BJ (cell line): ENCODE measurements around the gene SLC6A17. TPM values are rescaled to one million over a fixed set of nuclear protein-coding genes. Genes with fewer than 3 reads are reported as not detected.

ENCODE experiments used
- CTCF ChIA-PET: fragments of 350-600 bp; formaldehyde crosslinking; extraction: SDS; loops from one replicate; lab custom pipeline; 2021; ENCODE audit warnings: antibody characterized with exemption, inconsistent platforms; lab: Yijun Ruan, JAX
- POLR2A ChIA-PET: fragments of 300-600 bp; sonication (Branson Sonifier 250); formaldehyde crosslinking; extraction: SDS; loops from one replicate; lab custom pipeline; 2021; ENCODE audit warnings: antibody characterized with exemption; lab: Charles Lee
- DNase-seq: peaks from one replicate; pipeline ENCODE4 v3.0.0-alpha.2; 2011; ENCODE audit warnings: low read depth
- H3K27me3 ChIP-seq: 2 replicates; pipeline ENCODE4 v1.6.0; 2011; ENCODE audit warnings: low read length; ENCODE audit not compliant: control insufficient read depth, insufficient read depth
- H3K36me3 ChIP-seq: 2 replicates; pipeline ENCODE4 v1.5.1; 2011; ENCODE audit warnings: low read length; ENCODE audit not compliant: control insufficient read depth, insufficient read depth
- H3K4me3 ChIP-seq: 2 replicates; pipeline ENCODE4 v1.5.1; 2011; ENCODE audit warnings: low read depth, mild to moderate bottlenecking, control low read depth, low read length
- polyA plus RNA-seq: library from polyadenylated mRNA; depleted of rRNA; stranded (reverse); fragments of >200 nt; gene quantifications from 2 replicates; pipeline ENCODE4 v1.2.3, GENCODE V29; 2011
- TF ChIP-seq, protein P1 (sequence below): IDR thresholded peaks from 2 replicates; pipeline ENCODE4 v1.5.1; 2011; ENCODE audit warnings: low read depth, mild to moderate bottlenecking, control low read depth, inconsistent platforms, low read length, moderate library complexity; ENCODE audit not compliant: insufficient read depth

Gene SLC6A17
- polyA plus RNA-seq, 1 experiment: 1.6 TPM

- no peak for DNase-seq
- TF ChIP-seq, protein P1, sequence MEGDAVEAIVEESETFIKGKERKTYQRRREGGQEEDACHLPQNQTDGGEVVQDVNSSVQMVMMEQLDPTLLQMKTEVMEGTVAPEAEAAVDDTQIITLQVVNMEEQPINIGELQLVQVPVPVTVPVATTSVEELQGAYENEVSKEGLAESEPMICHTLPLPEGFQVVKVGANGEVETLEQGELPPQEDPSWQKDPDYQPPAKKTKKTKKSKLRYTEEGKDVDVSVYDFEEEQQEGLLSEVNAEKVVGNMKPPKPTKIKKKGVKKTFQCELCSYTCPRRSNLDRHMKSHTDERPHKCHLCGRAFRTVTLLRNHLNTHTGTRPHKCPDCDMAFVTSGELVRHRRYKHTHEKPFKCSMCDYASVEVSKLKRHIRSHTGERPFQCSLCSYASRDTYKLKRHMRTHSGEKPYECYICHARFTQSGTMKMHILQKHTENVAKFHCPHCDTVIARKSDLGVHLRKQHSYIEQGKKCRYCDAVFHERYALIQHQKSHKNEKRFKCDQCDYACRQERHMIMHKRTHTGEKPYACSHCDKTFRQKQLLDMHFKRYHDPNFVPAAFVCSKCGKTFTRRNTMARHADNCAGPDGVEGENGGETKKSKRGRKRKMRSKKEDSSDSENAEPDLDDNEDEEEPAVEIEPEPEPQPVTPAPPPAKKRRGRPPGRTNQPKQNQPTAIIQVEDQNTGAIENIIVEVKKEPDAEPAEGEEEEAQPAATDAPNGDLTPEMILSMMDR: no peak
- no peaks in the 10 kb centered on the region; the same call in none of the 2 replicates for H3K36me3 ChIP-seq
- ChIA-PET CTCF (interaction anchor here (1.0 kb wide), 1 partner anchor 95 kb away, joined by 5 read pairs; no protein-coding TSS in a partner anchor), POLR2A (no interaction called here)
- no peak overlapping the region for H3K4me3 ChIP-seq
- H3K27me3 ChIP-seq: no peaks in the 10 kb centered on the region
Measured at GRCh38 chr1:110218137-110218536, 67.8 kb downstream of the SLC6A17 start.

DNA sequence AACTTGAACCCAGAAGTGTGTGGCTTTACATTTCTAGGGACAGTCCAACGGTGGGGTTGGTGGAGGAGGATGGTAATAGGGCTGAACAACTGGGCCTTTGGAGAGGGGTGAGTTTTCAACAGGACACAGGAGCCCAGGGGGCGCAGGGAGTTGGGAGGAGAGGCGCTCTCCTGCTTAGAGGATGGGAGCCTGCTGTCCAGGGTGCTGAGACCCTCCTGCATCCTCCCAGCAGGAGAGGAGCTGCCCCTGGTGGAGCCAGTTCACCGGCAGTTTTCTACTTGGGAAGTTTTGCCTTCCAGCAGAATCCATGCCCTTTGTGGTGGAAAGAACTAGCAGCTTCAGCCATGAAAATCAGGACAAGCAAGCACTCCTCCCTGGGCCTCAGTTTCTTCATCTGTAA is 68.4 kb downstream of the SLC6A17 start:
- Histone ChIP-seq H3K36me3 (peaks cover 2% of the 10 kb centered on the region), H3K4me3 (no peak overlapping the region), H3K27me3 (no peaks in the 10 kb centered on the region)
- ChIA-PET POLR2A (no interaction called here), CTCF (interaction anchor here (1.0 kb wide), 1 partner anchor 94 kb away, joined by 5 read pairs; no protein-coding TSS in a partner anchor)
- DNase-seq: no peak
- TF ChIP-seq, protein P1: 0 out of 2 replicates have a peak, but pooled peaks have one; percentile 4

DNA sequence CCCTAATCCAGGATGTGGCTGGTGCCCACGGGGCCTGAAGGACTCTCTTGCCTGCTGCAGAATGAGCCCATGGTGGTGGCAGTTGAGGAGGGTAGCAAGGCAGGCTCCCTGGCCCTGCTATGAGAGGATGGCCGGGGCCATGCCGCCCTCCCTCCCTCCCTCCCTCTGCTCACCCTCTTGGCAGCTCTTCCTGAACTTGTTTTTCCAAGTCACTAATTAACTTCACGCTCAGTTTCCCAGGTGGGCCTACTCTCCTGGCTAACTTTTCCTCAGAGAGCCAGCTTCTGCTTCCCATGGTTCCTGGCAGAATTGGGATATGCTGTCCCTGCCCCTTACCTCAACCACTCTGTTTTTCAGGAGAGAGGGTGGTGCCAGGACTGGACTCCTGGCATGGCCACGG is 70.0 kb downstream of the SLC6A17 start:
- CTCF ChIA-PET: interaction anchor here (1.0 kb wide), 1 partner anchor 13 kb away, joined by 3 read pairs; no protein-coding TSS in a partner anchor
- H3K27me3 ChIP-seq: no peaks in the 10 kb centered on the region
- DNase-seq: no peak
- no peak overlapping the region for H3K4me3 ChIP-seq
- POLR2A ChIA-PET: no interaction called here
- peaks cover 2% of the 10 kb centered on the region for H3K36me3 ChIP-seq
- TF ChIP-seq, protein P1: no peak

DNA sequence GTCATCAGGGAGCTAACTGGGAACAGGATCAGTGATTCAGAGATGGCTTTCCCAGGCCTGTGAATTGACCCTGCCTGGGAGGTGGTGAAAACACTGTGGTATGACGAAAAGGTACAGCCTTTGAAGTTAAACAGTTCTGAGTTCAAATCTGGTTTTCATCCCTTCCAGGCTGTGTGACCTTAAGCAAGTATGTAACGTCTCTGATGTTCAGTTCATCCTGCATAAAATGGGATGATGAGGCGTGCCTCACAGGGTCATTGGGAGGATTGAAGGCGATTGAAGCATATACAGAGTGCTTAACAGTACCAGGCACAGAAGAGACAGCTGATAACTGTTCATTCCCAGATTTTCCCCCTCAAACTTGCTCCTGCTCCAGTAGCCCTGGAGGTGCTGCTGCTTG is 70.8 kb downstream of the SLC6A17 start:
- TF ChIP-seq, protein P1: no peak
- no peak for DNase-seq
- ChIA-PET CTCF (interaction anchor here (1.0 kb wide), 1 partner anchor 13 kb away, joined by 3 read pairs; no protein-coding TSS in a partner anchor), POLR2A (no interaction called here)
- Histone ChIP-seq H3K36me3 (peaks cover 2% of the 10 kb centered on the region), H3K4me3 (no peak overlapping the region), H3K27me3 (no peaks in the 10 kb centered on the region)

DNA sequence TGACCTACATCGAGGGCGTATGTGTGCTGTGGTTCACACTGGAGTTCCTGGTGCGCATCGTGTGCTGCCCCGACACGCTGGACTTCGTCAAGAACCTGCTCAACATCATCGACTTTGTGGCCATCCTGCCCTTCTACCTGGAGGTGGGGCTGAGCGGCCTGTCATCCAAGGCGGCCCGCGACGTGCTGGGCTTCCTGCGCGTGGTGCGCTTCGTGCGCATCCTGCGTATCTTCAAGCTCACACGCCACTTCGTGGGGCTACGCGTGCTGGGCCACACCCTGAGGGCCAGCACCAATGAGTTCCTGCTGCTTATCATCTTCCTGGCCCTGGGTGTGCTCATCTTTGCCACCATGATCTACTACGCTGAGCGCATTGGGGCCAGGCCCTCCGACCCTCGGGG is 72.8 kb downstream of the SLC6A17 start:
- no peak overlapping the region for H3K4me3 ChIP-seq
- TF ChIP-seq, protein P1: no peak
- DNase-seq: no peak
- ChIA-PET CTCF (interaction anchor here (2.1 kb wide), 1 partner anchor 15 kb away, joined by 12 read pairs; no protein-coding TSS in a partner anchor), POLR2A (no interaction called here)
- no peaks in the 10 kb centered on the region for H3K27me3 ChIP-seq
- H3K36me3 ChIP-seq: peaks cover 2% of the 10 kb centered on the region; the same call in 1 of the 2 replicates
